ENCODE data around the gene OR12D3.

DNA sequence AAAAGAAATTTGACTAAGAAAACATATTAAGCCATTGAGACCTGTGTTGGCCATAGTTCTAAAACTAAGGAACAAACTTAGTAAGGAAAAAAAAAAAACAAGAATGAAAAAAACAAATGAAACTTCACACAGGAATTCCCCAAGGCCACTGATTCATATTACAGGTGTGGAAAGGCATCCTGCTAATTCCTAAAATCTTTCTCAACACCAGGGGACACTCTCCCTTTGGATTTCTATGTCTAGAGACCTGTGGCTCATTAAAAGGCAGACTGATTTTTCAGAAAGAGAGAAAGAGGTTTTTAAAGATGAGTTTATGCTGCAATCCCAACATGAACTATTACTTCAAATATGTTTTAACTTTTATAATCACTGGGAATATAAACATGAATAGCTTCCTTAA is 39.5 kb upstream of the OR12D3 start, which contains the start of gene OR12D1:
- peak; percentile 55 to 79 for TF ChIP-seq CTCF (conservative IDR thresholded peaks at IDR 0.05 in 1 of 2, IDR thresholded peaks at IDR 0.05 in 1 of 2; ENCODE audit: extremely low read depth in 1 of 2, insufficient read depth in 1 of 2, low read depth in 1 of 2, low read length in 2 of 2)
- TF ChIP-seq EZH2 (IDR thresholded peaks at IDR 0.05; ENCODE audit: borderline replicate concordance, low read length): no peak

All from mammary epithelial cell (primary cell).